Breast epithelium (tissue), 3 donors: ENCODE measurements around the gene SHFL.

ENCODE experiments used
- POLR2A ChIP-seq: fragments of 450-650 bp; IDR thresholded peaks from one replicate; pipeline ENCODE4 v1.6.1; 2016; ENCODE audit warnings: antibody characterized with exemption, mild to moderate bottlenecking, moderate library complexity
- POLR2AphosphoS5 ChIP-seq, 3 donors: sonication (generic); formaldehyde crosslinking; IDR thresholded peaks; one replicate each; pipeline ENCODE4 v1.6.1; 2017; ENCODE audit warnings: antibody characterized with exemption in 3 of 3
- TF ChIP-seq, protein P1 (sequence below), 3 donors: fragments of 450-650 bp; IDR thresholded peaks; one replicate each; pipeline ENCODE4 v1.5.1; 2016 to 2017; ENCODE audit warnings: antibody characterized with exemption in 3 of 3, mild to moderate bottlenecking in 3 of 3, moderate library complexity in 3 of 3

DNA sequence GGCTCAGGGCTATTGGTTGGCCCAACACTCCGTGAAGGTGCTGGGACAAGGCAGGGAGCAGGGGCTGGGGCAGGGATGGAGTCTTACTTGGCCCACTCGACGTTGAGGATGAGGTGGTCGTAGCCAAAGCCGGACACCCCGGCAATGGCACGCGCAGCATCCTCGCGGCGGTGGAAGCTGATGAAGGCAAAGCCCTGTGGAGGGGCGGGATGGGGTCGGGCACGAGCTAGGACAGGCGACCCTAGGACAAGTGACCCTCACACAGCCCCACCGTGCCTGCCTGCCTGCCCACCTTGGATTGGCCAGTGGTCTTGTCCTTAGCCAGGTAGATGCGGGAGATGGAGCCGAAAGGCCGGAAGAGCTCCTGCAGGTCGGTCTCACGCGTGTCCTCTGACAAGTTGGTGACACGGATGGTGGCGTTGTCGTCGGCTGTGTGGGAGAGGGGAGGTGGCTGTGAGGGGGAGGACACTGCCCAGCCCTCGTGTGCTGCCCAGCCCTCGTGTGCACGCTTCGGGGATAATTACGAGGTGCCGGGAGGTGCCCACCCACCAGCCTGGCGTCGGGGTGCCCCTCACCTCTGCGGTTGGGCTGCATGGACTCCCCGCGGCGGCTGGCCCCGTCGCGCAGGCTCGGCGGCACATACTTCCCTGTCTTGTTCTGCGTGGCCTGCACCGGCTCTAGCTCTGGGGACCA is 29.4 kb downstream of the SHFL start:
- TF ChIP-seq, protein P1, sequence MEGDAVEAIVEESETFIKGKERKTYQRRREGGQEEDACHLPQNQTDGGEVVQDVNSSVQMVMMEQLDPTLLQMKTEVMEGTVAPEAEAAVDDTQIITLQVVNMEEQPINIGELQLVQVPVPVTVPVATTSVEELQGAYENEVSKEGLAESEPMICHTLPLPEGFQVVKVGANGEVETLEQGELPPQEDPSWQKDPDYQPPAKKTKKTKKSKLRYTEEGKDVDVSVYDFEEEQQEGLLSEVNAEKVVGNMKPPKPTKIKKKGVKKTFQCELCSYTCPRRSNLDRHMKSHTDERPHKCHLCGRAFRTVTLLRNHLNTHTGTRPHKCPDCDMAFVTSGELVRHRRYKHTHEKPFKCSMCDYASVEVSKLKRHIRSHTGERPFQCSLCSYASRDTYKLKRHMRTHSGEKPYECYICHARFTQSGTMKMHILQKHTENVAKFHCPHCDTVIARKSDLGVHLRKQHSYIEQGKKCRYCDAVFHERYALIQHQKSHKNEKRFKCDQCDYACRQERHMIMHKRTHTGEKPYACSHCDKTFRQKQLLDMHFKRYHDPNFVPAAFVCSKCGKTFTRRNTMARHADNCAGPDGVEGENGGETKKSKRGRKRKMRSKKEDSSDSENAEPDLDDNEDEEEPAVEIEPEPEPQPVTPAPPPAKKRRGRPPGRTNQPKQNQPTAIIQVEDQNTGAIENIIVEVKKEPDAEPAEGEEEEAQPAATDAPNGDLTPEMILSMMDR (IDR thresholded peaks at IDR 0.05): no peak
- no peak for TF ChIP-seq POLR2A
- TF ChIP-seq POLR2AphosphoS5 (IDR thresholded peaks at IDR 0.05): no peak
